Glutamatergic neuron (in vitro differentiated cells): ENCODE measurements around the gene SLC17A9. TPM values are rescaled to one million over a fixed set of nuclear protein-coding genes. Genes with fewer than 3 reads are reported as not detected.

ENCODE experiments used
- DNase-seq: peaks from one replicate; pipeline ENCODE4 v3.0.0; 2022
- H3K27ac Mint-ChIP-seq: one replicate; pipeline ENCODE4 v1.8.0; 2020; ENCODE audit warnings: mild to moderate bottlenecking, mixed read lengths, inconsistent platforms; ENCODE audit not compliant: unreplicated experiment
- H3K27me3 Mint-ChIP-seq: one replicate; pipeline ENCODE4 v1.8.0; 2020; ENCODE audit warnings: mild to moderate bottlenecking, moderate library complexity, mixed read lengths, inconsistent platforms; ENCODE audit not compliant: unreplicated experiment
- H3K36me3 Mint-ChIP-seq: one replicate; pipeline ENCODE4 v1.8.0; 2020; ENCODE audit warnings: mild to moderate bottlenecking, mixed read lengths, inconsistent platforms; ENCODE audit not compliant: unreplicated experiment
- H3K4me1 Mint-ChIP-seq: one replicate; pipeline ENCODE4 v1.8.0; 2020; ENCODE audit warnings: mild to moderate bottlenecking, low read depth, mixed read lengths, inconsistent platforms; ENCODE audit not compliant: unreplicated experiment
- H3K4me3 Mint-ChIP-seq: one replicate; pipeline ENCODE4 v1.8.0; 2020; ENCODE audit warnings: mild to moderate bottlenecking, mixed read lengths, inconsistent platforms; ENCODE audit not compliant: unreplicated experiment
- H3K9me3 Mint-ChIP-seq: one replicate; pipeline ENCODE4 v1.8.0; 2020; ENCODE audit warnings: mild to moderate bottlenecking, moderate library complexity, mixed read lengths, inconsistent platforms; ENCODE audit not compliant: unreplicated experiment
- CTCF ChIP-seq: fragments of 200-600 bp; sonication (generic); IDR thresholded peaks from one replicate; pipeline ENCODE4 v1.5.0; 2021; ENCODE audit not compliant: partially characterized antibody, unreplicated experiment
- total RNA-seq: library from RNA; stranded (reverse); fragmentation: NEBNext Ultra II Directional; extraction: Animal tissue kit (Norgen Biotek cat#: 25700); gene quantifications from one replicate; pipeline ENCODE4 v1.2.1, GENCODE V29; 2021; ENCODE audit not compliant: unreplicated experiment

SLC17A9 gene
- total RNA-seq, 1 donor from 2014 or later = 1.8 TPM

- Mint-ChIP-seq H3K27ac (peak overlapping the region; percentile 97), H3K4me1 (peaks cover 49% of the 10 kb centered on the region), H3K4me3 (peak overlapping the region; percentile 89), H3K9me3 (peaks cover 13% of the 10 kb centered on the region), H3K36me3 (no peaks in the 10 kb centered on the region), H3K27me3 (peaks cover 7% of the 10 kb centered on the region)
- no peak for DNase-seq
- no peak for TF ChIP-seq CTCF
These were observed 27.9 kb upstream of the SLC17A9 start for GRCh38 chr20:62924442-62925075.

GRCh38 chr20:62925076-62925419, 27.5 kb upstream of the SLC17A9 start:
- peaks cover 7% of the 10 kb centered on the region for H3K27me3 Mint-ChIP-seq
- peaks cover 16% of the 10 kb centered on the region for H3K9me3 Mint-ChIP-seq
- DNase-seq = no peak
- H3K4me1 Mint-ChIP-seq = peaks cover 46% of the 10 kb centered on the region
- H3K4me3 Mint-ChIP-seq = peak overlapping the region; percentile 89
- H3K36me3 Mint-ChIP-seq = no peaks in the 10 kb centered on the region
- no peak for TF ChIP-seq CTCF
- peak overlapping the region; percentile 97 for H3K27ac Mint-ChIP-seq

- H3K27ac Mint-ChIP-seq = peak overlapping the region; percentile 97
- H3K9me3 Mint-ChIP-seq = peaks cover 16% of the 10 kb centered on the region
- peaks cover 10% of the 10 kb centered on the region for H3K27me3 Mint-ChIP-seq
- H3K36me3 Mint-ChIP-seq = no peaks in the 10 kb centered on the region
- TF ChIP-seq CTCF = no peak
- peak; percentile 56 for DNase-seq
- peak overlapping the region; percentile 89 for H3K4me3 Mint-ChIP-seq
- H3K4me1 Mint-ChIP-seq = peaks cover 46% of the 10 kb centered on the region
These were observed 26.9 kb upstream of the SLC17A9 start for GRCh38 chr20:62925420-62926228.

GRCh38 chr20:62926229-62927127, 26.0 kb upstream of the SLC17A9 start, which contains the start of gene DIDO1:
Gene DIDO1, minus strand, starts transcription at chr20:62926505.
- H3K4me1 Mint-ChIP-seq = peaks cover 42% of the 10 kb centered on the region
- H3K27ac Mint-ChIP-seq = peak within 1 kb of the TSS; percentile 97
- peaks cover 16% of the 10 kb centered on the region for H3K9me3 Mint-ChIP-seq
- H3K36me3 Mint-ChIP-seq = no peaks in the 10 kb centered on the region
- DNase-seq = peak; percentile 91
- peak; percentile 80 for TF ChIP-seq CTCF
- H3K4me3 Mint-ChIP-seq = peak within 1 kb of the TSS; percentile 92
- H3K27me3 Mint-ChIP-seq = peaks cover 10% of the 10 kb centered on the region
